Measurements from ENCODE around the gene NRF1. TPM values are rescaled to one million over a fixed set of nuclear protein-coding genes. Genes with fewer than 3 reads are reported as not detected.

Gene NRF1
- total and polyA plus RNA-seq, 10 of the 15 experiments (the other 5 are each of a cell fraction or from before 2014, with no cell fraction given) = 3.5 to 23.1 (median 13.5) TPM

- TF ChIP-seq, protein P1, sequence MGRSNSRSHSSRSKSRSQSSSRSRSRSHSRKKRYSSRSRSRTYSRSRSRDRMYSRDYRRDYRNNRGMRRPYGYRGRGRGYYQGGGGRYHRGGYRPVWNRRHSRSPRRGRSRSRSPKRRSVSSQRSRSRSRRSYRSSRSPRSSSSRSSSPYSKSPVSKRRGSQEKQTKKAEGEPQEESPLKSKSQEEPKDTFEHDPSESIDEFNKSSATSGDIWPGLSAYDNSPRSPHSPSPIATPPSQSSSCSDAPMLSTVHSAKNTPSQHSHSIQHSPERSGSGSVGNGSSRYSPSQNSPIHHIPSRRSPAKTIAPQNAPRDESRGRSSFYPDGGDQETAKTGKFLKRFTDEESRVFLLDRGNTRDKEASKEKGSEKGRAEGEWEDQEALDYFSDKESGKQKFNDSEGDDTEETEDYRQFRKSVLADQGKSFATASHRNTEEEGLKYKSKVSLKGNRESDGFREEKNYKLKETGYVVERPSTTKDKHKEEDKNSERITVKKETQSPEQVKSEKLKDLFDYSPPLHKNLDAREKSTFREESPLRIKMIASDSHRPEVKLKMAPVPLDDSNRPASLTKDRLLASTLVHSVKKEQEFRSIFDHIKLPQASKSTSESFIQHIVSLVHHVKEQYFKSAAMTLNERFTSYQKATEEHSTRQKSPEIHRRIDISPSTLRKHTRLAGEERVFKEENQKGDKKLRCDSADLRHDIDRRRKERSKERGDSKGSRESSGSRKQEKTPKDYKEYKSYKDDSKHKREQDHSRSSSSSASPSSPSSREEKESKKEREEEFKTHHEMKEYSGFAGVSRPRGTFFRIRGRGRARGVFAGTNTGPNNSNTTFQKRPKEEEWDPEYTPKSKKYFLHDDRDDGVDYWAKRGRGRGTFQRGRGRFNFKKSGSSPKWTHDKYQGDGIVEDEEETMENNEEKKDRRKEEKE (IDR thresholded peaks at IDR 0.05) = no peak
- TF ChIP-seq JUND (IDR thresholded peaks at IDR 0.05; ENCODE audit: low read depth, low read length) (no peak), REST (IDR thresholded peaks at IDR 0.05; ENCODE audit: low read depth, low read length) (no peak), ZNF207 (IDR thresholded peaks at IDR 0.05; ENCODE audit: borderline replicate concordance) (no peak), BHLHE40 (IDR thresholded peaks at IDR 0.05; ENCODE audit: borderline replicate concordance in 1 of 2, low read depth in 2 of 2, low read length in 1 of 2) (no peak), CEBPB (IDR thresholded peaks at IDR 0.05; ENCODE audit: borderline replicate concordance in 1 of 2, low read depth in 2 of 2, low read length in 2 of 2) (no peak), NR2C1 (IDR thresholded peaks at IDR 0.05) (no peak)
- TF ChIP-seq, protein P2, sequence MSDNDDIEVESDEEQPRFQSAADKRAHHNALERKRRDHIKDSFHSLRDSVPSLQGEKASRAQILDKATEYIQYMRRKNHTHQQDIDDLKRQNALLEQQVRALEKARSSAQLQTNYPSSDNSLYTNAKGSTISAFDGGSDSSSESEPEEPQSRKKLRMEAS (IDR thresholded peaks at IDR 0.05; ENCODE audit: low read depth, low read length) = no peak
Observed at GRCh38 chr7:129750501-129750900, 139.0 kb downstream of the NRF1 start (continued).
